Osteoblast (primary cell): ENCODE data around the gene NRSN2. TPM values are rescaled to one million over a fixed set of nuclear protein-coding genes. Genes with fewer than 3 reads are reported as not detected.

ENCODE experiments used
- DNase-seq: peaks from one replicate; pipeline ENCODE4 v3.0.0; 2011; ENCODE audit warnings: low spot score, mixed read lengths; ENCODE audit not compliant: insufficient read length; ENCODE audit errors: missing footprints
- H2AFZ ChIP-seq: 2 replicates; pipeline ENCODE4 v1.6.0; 2011; ENCODE audit warnings: mild to moderate bottlenecking, low read length
- H3K27ac ChIP-seq: 2 replicates; pipeline ENCODE4 v1.5.1; 2011; ENCODE audit warnings: mild to moderate bottlenecking, low read depth, low read length, moderate library complexity
- H3K27me3 ChIP-seq: 2 replicates; pipeline ENCODE4 v1.6.0; 2012; ENCODE audit warnings: mild to moderate bottlenecking, control low read depth, inconsistent platforms, low read length, moderate library complexity; ENCODE audit not compliant: insufficient read depth
- H3K36me3 ChIP-seq: 2 replicates; pipeline ENCODE4 v1.5.1; 2011; ENCODE audit warnings: mild to moderate bottlenecking, low read length, control low read depth, moderate library complexity; ENCODE audit not compliant: insufficient read depth
- H3K4me1 ChIP-seq: 2 replicates; pipeline ENCODE4 v1.5.1; 2011; ENCODE audit warnings: mild to moderate bottlenecking, low read length, control low read depth, moderate library complexity; ENCODE audit not compliant: insufficient read depth
- H3K4me2 ChIP-seq: 2 replicates; pipeline ENCODE4 v1.6.0; 2011; ENCODE audit warnings: mild to moderate bottlenecking, low read length; ENCODE audit not compliant: insufficient read depth
- H3K4me3 ChIP-seq: fragments of 200-600 bp; sonication (generic); 3 replicates; pipeline ENCODE4 v1.5.1; 2012; ENCODE audit warnings: mild to moderate bottlenecking, low read length, inconsistent platforms; ENCODE audit not compliant: insufficient read depth
- H3K79me2 ChIP-seq: 2 replicates; pipeline ENCODE4 v1.6.0; 2012; ENCODE audit warnings: mild to moderate bottlenecking, low read length, control low read depth, inconsistent platforms; ENCODE audit not compliant: insufficient read depth
- H3K9me3 ChIP-seq: 2 replicates; pipeline ENCODE4 v1.5.1; 2011; ENCODE audit warnings: low read depth, low read length, control low read depth
- H4K20me1 ChIP-seq: 2 replicates; pipeline ENCODE4 v1.6.0; 2012; ENCODE audit warnings: mild to moderate bottlenecking, low read length, control low read depth; ENCODE audit not compliant: insufficient read depth
- CTCF ChIP-seq: IDR thresholded peaks from 2 replicates; pipeline ENCODE4 v1.5.1; 2011; ENCODE audit warnings: mild to moderate bottlenecking, low read depth, low read length, moderate library complexity; ENCODE audit errors: extremely low read depth
- total RNA-seq: library from RNA; depleted of rRNA; stranded (reverse); fragments of >200 nt; gene quantifications from 2 replicates; pipeline ENCODE4 v1.2.3, GENCODE V29; 2012

The NRSN2 gene
- total RNA-seq, 1 donor, result 49.6 TPM

- peak; percentile 99 for DNase-seq
- no peak for TF ChIP-seq CTCF
- Histone ChIP-seq H3K27me3 (no peaks in the 10 kb centered on the region), H3K79me2 (no peaks in the 10 kb centered on the region), H4K20me1 (peaks cover 2% of the 10 kb centered on the region), H3K4me1 (peaks cover 12% of the 10 kb centered on the region), H3K36me3 (peaks cover 23% of the 10 kb centered on the region), H3K9me3 (no peaks in the 10 kb centered on the region), H3K4me2 (peak overlapping the region; percentile 84), H3K27ac (peak overlapping the region; percentile 69), H3K4me3 (peak overlapping the region; percentile 86), H2AFZ (peak overlapping the region; percentile 93)
Measured at GRCh38 chr20:347640-348484, 951 bp downstream of the NRSN2 start.

- Histone ChIP-seq H3K9me3 (no peaks in the 10 kb centered on the region), H3K27me3 (no peaks in the 10 kb centered on the region), H3K4me3 (no peak overlapping the region), H3K79me2 (no peaks in the 10 kb centered on the region), H3K27ac (no peak overlapping the region), H4K20me1 (peaks cover 5% of the 10 kb centered on the region), H3K36me3 (peaks cover 23% of the 10 kb centered on the region), H3K4me1 (peaks cover 12% of the 10 kb centered on the region), H2AFZ (no peak overlapping the region), H3K4me2 (no peak overlapping the region)
- DNase-seq, result no peak
- no peak for TF ChIP-seq CTCF
Measured at GRCh38 chr20:348972-349841, 2.3 kb downstream of the NRSN2 start.

- Histone ChIP-seq H3K4me3 (no peak overlapping the region), H3K79me2 (no peaks in the 10 kb centered on the region), H3K36me3 (peaks cover 23% of the 10 kb centered on the region), H3K27ac (no peak overlapping the region), H3K9me3 (no peaks in the 10 kb centered on the region), H4K20me1 (peaks cover 7% of the 10 kb centered on the region), H2AFZ (no peak overlapping the region), H3K4me1 (peaks cover 5% of the 10 kb centered on the region), H3K4me2 (no peak overlapping the region), H3K27me3 (no peaks in the 10 kb centered on the region)
- DNase-seq, result no peak
- no peak for TF ChIP-seq CTCF
Measured at GRCh38 chr20:353166-353565, 6.3 kb downstream of the NRSN2 start.
